Measurements from ENCODE around the gene RTN4. TPM values are rescaled to one million over a fixed set of nuclear protein-coding genes. Genes with fewer than 3 reads are reported as not detected.

RTN4 gene
- total RNA-seq, 1 experiment from 2014 or later = 513 TPM

GRCh38 chr2:54999182-54999581, 51.1 kb downstream of the RTN4 start:
- in situ Hi-C loops (cut with HindIII; ENCODE audit: low pct_unique_long_range_greater_than_20kb, low sequenced_read_pairs) = no loop called here
- ChIA-PET POLR2A (no interaction called here), CTCF (no interaction called here)
- peaks cover 93% of the 10 kb centered on the region for H3K4me1 ChIP-seq (ENCODE audit: control insufficient read depth, insufficient read depth, low read length)
- H3K36me3 ChIP-seq (ENCODE audit: control insufficient read depth, insufficient read depth, low read length) = no peaks in the 10 kb centered on the region; the same call in 1 of the 2 replicates
- H3K27ac ChIP-seq (ENCODE audit: low read length) = peak overlapping the region; percentile 75
- no peaks in the 10 kb centered on the region for H3K27me3 ChIP-seq (ENCODE audit: control insufficient read depth, insufficient read depth, low read length)
- peak overlapping the region in 1 of 2 experiments; percentile 12; a peak in 1 of 4 replicates for H3K4me3 ChIP-seq (ENCODE audit: low read depth in 2 of 2, low read length in 2 of 2)
- BruUV-seq (replicated peaks) = no TSS peak
- ATAC-seq = peak; percentile 28; the same call in 1 of the 2 replicates
- TF ChIP-seq SIN3A (IDR thresholded peaks at IDR 0.05; ENCODE audit: borderline replicate concordance, insufficient read depth, low read depth, low read length) = no peak
- TF ChIP-seq POLR2AphosphoS5 (IDR thresholded peaks at IDR 0.05; ENCODE audit: low read depth, low read length) = no peak
- no peak for TF ChIP-seq TCF7L2 (IDR thresholded peaks at IDR 0.05; ENCODE audit: low read depth, low read length)
- no peak for TF ChIP-seq CTCF (IDR thresholded peaks at IDR 0.05)
- no peak for TF ChIP-seq REST (IDR thresholded peaks at IDR 0.05; ENCODE audit: insufficient read depth in 1 of 2, low read depth in 2 of 2, low read length in 1 of 2)
- intact Hi-C loops (cut with micrococcal nuclease; ENCODE audit: unreplicated experiment) = no loop called here
- DNase-seq (ENCODE audit: low read depth, low spot score) = no peak
- H3K9me3 ChIP-seq (ENCODE audit: control insufficient read depth, insufficient read depth, low read depth, low read length) = no peaks in the 10 kb centered on the region

GRCh38 chr2:54997826-54998225, 52.4 kb downstream of the RTN4 start:
- intact Hi-C loops (cut with micrococcal nuclease; ENCODE audit: unreplicated experiment) = no loop called here

More at GRCh38 chr2:54997826-54998225, 52.4 kb downstream of the RTN4 start:
- BruUV-seq (replicated peaks) = no TSS peak
- in situ Hi-C loops (cut with HindIII; ENCODE audit: low pct_unique_long_range_greater_than_20kb, low sequenced_read_pairs) = no loop called here
- no peak for TF ChIP-seq REST (IDR thresholded peaks at IDR 0.05; ENCODE audit: insufficient read depth in 1 of 2, low read depth in 2 of 2, low read length in 1 of 2)
- TF ChIP-seq CTCF (IDR thresholded peaks at IDR 0.05) = peak; percentile 27; the same call in 1 of the 2 replicates
- no peak for TF ChIP-seq TCF7L2 (IDR thresholded peaks at IDR 0.05; ENCODE audit: low read depth, low read length)
- no peak for TF ChIP-seq POLR2AphosphoS5 (IDR thresholded peaks at IDR 0.05; ENCODE audit: low read depth, low read length)
- TF ChIP-seq SIN3A (IDR thresholded peaks at IDR 0.05; ENCODE audit: borderline replicate concordance, insufficient read depth, low read depth, low read length) = no peak
- DNase-seq (ENCODE audit: low read depth, low spot score) (no peak), ATAC-seq (no peak)
- Histone ChIP-seq H3K4me1 (ENCODE audit: control insufficient read depth, insufficient read depth, low read length) (peaks cover 87% of the 10 kb centered on the region), H3K4me3 (ENCODE audit: low read depth in 2 of 2, low read length in 2 of 2) (no peak overlapping the region), H3K9me3 (ENCODE audit: control insufficient read depth, insufficient read depth, low read depth, low read length) (no peaks in the 10 kb centered on the region), H3K27me3 (ENCODE audit: control insufficient read depth, insufficient read depth, low read length) (no peaks in the 10 kb centered on the region), H3K27ac (ENCODE audit: low read length) (no peak overlapping the region; the same call in 1 of the 2 replicates), H3K36me3 (ENCODE audit: control insufficient read depth, insufficient read depth, low read length) (no peaks in the 10 kb centered on the region; the same call in 1 of the 2 replicates)
- ChIA-PET POLR2A (no interaction called here), CTCF (no interaction called here)

All from Panc1 (cell line).